Right cardiac atrium (tissue), 5 donors: ENCODE measurements around the gene ZNF831. TPM values are rescaled to one million over a fixed set of nuclear protein-coding genes. Genes with fewer than 3 reads are reported as not detected.

ENCODE experiments used
- ATAC-seq, 2 donors: fragments of 200-7000 bp; cut with Tn5 transposase; one replicate each; pipeline versions ENCODE4 v1.8.0 to v1.9.1; 2020; ENCODE audit warnings: moderate library complexity in 2 of 2, mild to moderate bottlenecking in 1 of 2
- DNase-seq, 3 donors: peaks; one replicate each; pipeline ENCODE4 v3.0.0-alpha.2; 2020
- H3K27ac ChIP-seq: one replicate; pipeline ENCODE4 v1.5.1; 2013; ENCODE audit warnings: mild to moderate bottlenecking, low read length, control low read depth, moderate library complexity
- H3K27me3 ChIP-seq: one replicate; pipeline ENCODE4 v1.6.1; 2013; ENCODE audit not compliant: control insufficient read depth, insufficient read depth
- H3K4me1 ChIP-seq: one replicate; pipeline ENCODE4 v1.6.1; 2013; ENCODE audit warnings: low read length; ENCODE audit not compliant: control insufficient read depth, insufficient read depth
- H3K4me3 ChIP-seq: one replicate; pipeline ENCODE4 v1.5.1; 2013; ENCODE audit warnings: low read length, control low read depth
- H3K9me3 ChIP-seq: one replicate; pipeline ENCODE4 v1.6.1; 2013; ENCODE audit warnings: low read length; ENCODE audit not compliant: control insufficient read depth
- WGBS: extraction: QIAGEN DNeasy Blood & Tissue Kit; methylation state at CpG from one replicate; pipeline ENCODE4 v1.1.7; 2013; 5-methylcytosine and 5-hydroxymethylcytosine counted together
- intact Hi-C, 4 donors: fragments of 100-400 bp; cut with DNase I; formaldehyde crosslinking; loops; one replicate each; pipeline versions ENCODE4 v1.11.0 to v1.14.0; 2022 to 2023
- polyA plus RNA-seq: library from polyadenylated mRNA; stranded (reverse); fragments of 200-250 nt; gene quantifications from one replicate; pipeline ENCODE4 v1.2.3, GENCODE V29; 2013
- total RNA-seq, 4 donors: library from RNA; stranded (reverse); fragmentation: NEBNext Ultra II Directional; extraction: Animal tissue kit (Norgen Biotek cat#: 25700); gene quantifications; one replicate each; pipeline ENCODE4 v1.2.1, GENCODE V29; 2021
- donor health status: healthy with polysubstance abuse.
- donor health status: DM: no; HTN: yes; CAD: no.
- donor health status: DM: no; HTN: no; CAD: no.
- donor health status: DM: no; HTN: yes; CAD: no; lungs with severe emphysema.
- donor health status: DM: yes; HTN: yes; CAD: no.

Gene ZNF831
- total and polyA plus RNA-seq, 5 donors = 0.05 to 0.18 (median 0.14) TPM

GRCh38 chr20:59205044-59205443 lies 41.4 kb downstream of the ZNF831 start:
- H3K27ac ChIP-seq = no peak overlapping the region
- no peak overlapping the region for H3K4me3 ChIP-seq
- H3K4me1 ChIP-seq = no peaks in the 10 kb centered on the region
- 60% methylated on average over 6 of the region's 6 CpGs for WGBS
- peak in 1 of 2 donors; percentile 65 for ATAC-seq
- H3K27me3 ChIP-seq = no peaks in the 10 kb centered on the region
- no peaks in the 10 kb centered on the region for H3K9me3 ChIP-seq
- intact Hi-C loops = no loop called here
- no peak for DNase-seq

- no peak overlapping the region for H3K4me3 ChIP-seq
- intact Hi-C loops = no loop called here
- WGBS = 83% methylated on average over 2 of the region's 2 CpGs
Observed at GRCh38 chr20:59207235-59207634, 43.6 kb downstream of the ZNF831 start.

GRCh38 chr20:59207742-59208357 lies 44.2 kb downstream of the ZNF831 start:
- intact Hi-C loops = no loop called here
- Histone ChIP-seq H3K4me1 (no peaks in the 10 kb centered on the region), H3K4me3 (no peak overlapping the region), H3K9me3 (no peaks in the 10 kb centered on the region), H3K27me3 (no peaks in the 10 kb centered on the region), H3K27ac (no peak overlapping the region)
- ATAC-seq (peak; percentile 61 to 73), DNase-seq (peak; percentile 40 to 73 (median 67))
- 84% methylated on average over 2 of the region's 2 CpGs for WGBS

More at GRCh38 chr20:59207235-59207634, 43.6 kb downstream of the ZNF831 start:
- no peaks in the 10 kb centered on the region for H3K4me1 ChIP-seq
- ATAC-seq (no peak), DNase-seq (no peak)
- no peak overlapping the region for H3K27ac ChIP-seq
- no peaks in the 10 kb centered on the region for H3K9me3 ChIP-seq
- no peaks in the 10 kb centered on the region for H3K27me3 ChIP-seq

- intact Hi-C loops = no loop called here
- DNase-seq (no peak), ATAC-seq (no peak)
- Histone ChIP-seq H3K4me3 (no peak overlapping the region), H3K4me1 (no peaks in the 10 kb centered on the region), H3K27me3 (no peaks in the 10 kb centered on the region), H3K27ac (no peak overlapping the region), H3K9me3 (no peaks in the 10 kb centered on the region)
- 81% methylated on average over 11 of the region's 11 CpGs for WGBS
Observed at GRCh38 chr20:59210186-59210585, 46.6 kb downstream of the ZNF831 start.

GRCh38 chr20:59211208-59211765 lies 47.7 kb downstream of the ZNF831 start:
- no peak for ATAC-seq
- Histone ChIP-seq H3K4me3 (no peak overlapping the region), H3K9me3 (no peaks in the 10 kb centered on the region), H3K4me1 (no peaks in the 10 kb centered on the region), H3K27me3 (no peaks in the 10 kb centered on the region), H3K27ac (no peak overlapping the region)
- intact Hi-C loops = no loop called here
- no peak for DNase-seq
- 52% methylated on average over 7 of the region's 7 CpGs for WGBS

GRCh38 chr20:59214073-59214472 lies 50.5 kb downstream of the ZNF831 start:
- H3K27ac ChIP-seq = no peak overlapping the region
- DNase-seq (no peak), ATAC-seq (no peak)
- no peak overlapping the region for H3K4me3 ChIP-seq
- no peaks in the 10 kb centered on the region for H3K27me3 ChIP-seq
- intact Hi-C loops = no loop called here
- no peaks in the 10 kb centered on the region for H3K9me3 ChIP-seq
- H3K4me1 ChIP-seq = no peaks in the 10 kb centered on the region
- WGBS = 47% methylated on average over 4 of the region's 4 CpGs

- ATAC-seq (no peak), DNase-seq (no peak)
- Histone ChIP-seq H3K4me3 (no peak overlapping the region), H3K27ac (no peak overlapping the region), H3K27me3 (no peaks in the 10 kb centered on the region), H3K9me3 (no peaks in the 10 kb centered on the region), H3K4me1 (no peaks in the 10 kb centered on the region)
- WGBS = 78% methylated on average over 11 of the region's 11 CpGs
- intact Hi-C loops = no loop called here
Observed at GRCh38 chr20:59214606-59215547, 51.3 kb downstream of the ZNF831 start.

GRCh38 chr20:59217173-59217572 lies 53.6 kb downstream of the ZNF831 start:
- no peak overlapping the region for H3K27ac ChIP-seq
- no peak overlapping the region for H3K4me3 ChIP-seq
- no peak for DNase-seq
- intact Hi-C loops = no loop called here
- no peaks in the 10 kb centered on the region for H3K27me3 ChIP-seq
- peaks cover 3% of the 10 kb centered on the region for H3K4me1 ChIP-seq
- WGBS = 53% methylated on average over 1 of the region's 1 CpG
- ATAC-seq = peak in 1 of 2 donors; percentile 9
- H3K9me3 ChIP-seq = no peaks in the 10 kb centered on the region

- Histone ChIP-seq H3K27ac (no peak overlapping the region), H3K27me3 (no peaks in the 10 kb centered on the region), H3K9me3 (no peaks in the 10 kb centered on the region), H3K4me1 (peaks cover 3% of the 10 kb centered on the region), H3K4me3 (no peak overlapping the region)
- ATAC-seq (no peak), DNase-seq (no peak)
- WGBS = 64% methylated on average over 2 of the region's 2 CpGs
- intact Hi-C loops = no loop called here
Observed at GRCh38 chr20:59217794-59218280, 54.2 kb downstream of the ZNF831 start.

GRCh38 chr20:59219211-59219610 lies 55.6 kb downstream of the ZNF831 start:
- no peak overlapping the region for H3K27ac ChIP-seq
- intact Hi-C loops = no loop called here
- H3K4me3 ChIP-seq = no peak overlapping the region
- no peaks in the 10 kb centered on the region for H3K9me3 ChIP-seq
- ATAC-seq = no peak
- 78% methylated on average over 8 of the region's 8 CpGs for WGBS
- H3K27me3 ChIP-seq = no peaks in the 10 kb centered on the region
- no peak for DNase-seq
- peaks cover 3% of the 10 kb centered on the region for H3K4me1 ChIP-seq

GRCh38 chr20:59220161-59220560 lies 56.5 kb downstream of the ZNF831 start:
- DNase-seq (no peak), ATAC-seq (no peak)
- H3K4me1 ChIP-seq = peaks cover 3% of the 10 kb centered on the region
- no peak overlapping the region for H3K27ac ChIP-seq
- no peaks in the 10 kb centered on the region for H3K9me3 ChIP-seq
- H3K27me3 ChIP-seq = no peaks in the 10 kb centered on the region
- 95% methylated on average over 5 of the region's 5 CpGs for WGBS
- intact Hi-C loops = loop anchor here (2.0 to 10.0 kb wide), 6 partner anchors 125 to 353 kb away; no protein-coding TSS in a partner anchor
- no peak overlapping the region for H3K4me3 ChIP-seq
